ENCODE measurements around the gene ATF1. TPM values are rescaled to one million over a fixed set of nuclear protein-coding genes. Genes with fewer than 3 reads are reported as not detected.
"Not testable (repeated sequence)": the region's sequence is repeated elsewhere in the genome, so short reads cannot be mapped to it uniquely, and the experiment has no call there.

ATF1 gene
- total and polyA plus RNA-seq, 2 donors from 2014 or later = 13.9 to 29.0 TPM

- no peaks in the 10 kb centered on the region for H3K27me3 ChIP-seq (ENCODE audit: control insufficient read depth, insufficient read depth, low read length)
- intact Hi-C loops (cut with DNase I) = no loop called here
- FAIRE-seq (no peak), DNase-seq (no peak)
- H3K27ac ChIP-seq (ENCODE audit: low read depth in 2 of 2, low read length in 2 of 2) = no peak overlapping the region
- H3K9me3 ChIP-seq (ENCODE audit: control insufficient read depth in 2 of 3, insufficient read depth in 1 of 3, low read length in 3 of 3) = peaks cover 0 to 4% (median 0%) of the 10 kb centered on the region in 3 donors
- no peak for TF ChIP-seq CTCF (IDR thresholded peaks at IDR 0.05; ENCODE audit: borderline replicate concordance, extremely low read depth, insufficient read depth)
- no peaks in the 10 kb centered on the region for H3K36me3 ChIP-seq (ENCODE audit: control insufficient read depth in 2 of 3, insufficient read depth in 3 of 3, low read length in 3 of 3)
- no peak overlapping the region for H3K4me3 ChIP-seq (ENCODE audit: low read length in 3 of 3)
- no peaks in the 10 kb centered on the region for H3K4me1 ChIP-seq (ENCODE audit: control insufficient read depth in 2 of 3, insufficient read depth in 2 of 3, low read depth in 1 of 3, low read length in 3 of 3)
- no peak overlapping the region for H3K9ac ChIP-seq (ENCODE audit: low read length in 3 of 3)
Measured at GRCh38 chr12:50859621-50860310, 95.9 kb downstream of the ATF1 start.

- H3K4me1 ChIP-seq (ENCODE audit: control insufficient read depth in 2 of 3, insufficient read depth in 2 of 3, low read depth in 1 of 3, low read length in 3 of 3) = no peaks in the 10 kb centered on the region
- no peaks in the 10 kb centered on the region for H3K36me3 ChIP-seq (ENCODE audit: control insufficient read depth in 2 of 3, insufficient read depth in 3 of 3, low read length in 3 of 3)
- H3K9me3 ChIP-seq (ENCODE audit: control insufficient read depth in 2 of 3, insufficient read depth in 1 of 3, low read length in 3 of 3) = peaks cover 0 to 5% (median 0%) of the 10 kb centered on the region in 3 donors
- FAIRE-seq (no peak), DNase-seq (no peak)
- intact Hi-C loops (cut with DNase I) = no loop called here
- TF ChIP-seq CTCF (IDR thresholded peaks at IDR 0.05; ENCODE audit: borderline replicate concordance, extremely low read depth, insufficient read depth) = no peak
- H3K9ac ChIP-seq (ENCODE audit: low read length in 3 of 3) = no peak overlapping the region
- H3K27ac ChIP-seq (ENCODE audit: low read depth in 2 of 2, low read length in 2 of 2) = no peak overlapping the region
- no peak overlapping the region for H3K4me3 ChIP-seq (ENCODE audit: low read length in 3 of 3)
- no peaks in the 10 kb centered on the region for H3K27me3 ChIP-seq (ENCODE audit: control insufficient read depth, insufficient read depth, low read length)
Measured at GRCh38 chr12:50862316-50862715, 98.4 kb downstream of the ATF1 start.

GRCh38 chr12:50865266-50865665, 101.4 kb downstream of the ATF1 start:
- H3K27ac ChIP-seq (ENCODE audit: low read depth in 2 of 2, low read length in 2 of 2) = no peak overlapping the region
- intact Hi-C loops (cut with DNase I) = no loop called here
- TF ChIP-seq CTCF (IDR thresholded peaks at IDR 0.05; ENCODE audit: borderline replicate concordance, extremely low read depth, insufficient read depth) = no peak

GRCh38 chr12:50868881-50869280, 105.0 kb downstream of the ATF1 start:
- H3K27me3 ChIP-seq (ENCODE audit: control insufficient read depth, insufficient read depth, low read length); H3K4me3 ChIP-seq (ENCODE audit: low read length in 3 of 3); intact Hi-C loops (cut with DNase I); H3K4me1 ChIP-seq (ENCODE audit: control insufficient read depth in 2 of 3, insufficient read depth in 2 of 3, low read depth in 1 of 3, low read length in 3 of 3); H3K9me3 ChIP-seq (ENCODE audit: control insufficient read depth in 2 of 3, insufficient read depth in 1 of 3, low read length in 3 of 3); DNase-seq; H3K9ac ChIP-seq (ENCODE audit: low read length in 3 of 3); H3K27ac ChIP-seq (ENCODE audit: low read depth in 2 of 2, low read length in 2 of 2); FAIRE-seq; H3K36me3 ChIP-seq (ENCODE audit: control insufficient read depth in 2 of 3, insufficient read depth in 3 of 3, low read length in 3 of 3): not testable (repeated sequence)

More at GRCh38 chr12:50865266-50865665, 101.4 kb downstream of the ATF1 start:
- no peak for DNase-seq
- no peak overlapping the region for H3K9ac ChIP-seq (ENCODE audit: low read length in 3 of 3)
- H3K9me3 ChIP-seq (ENCODE audit: control insufficient read depth in 2 of 3, insufficient read depth in 1 of 3, low read length in 3 of 3) = peaks cover 0 to 5% (median 0%) of the 10 kb centered on the region in 3 donors
- H3K36me3 ChIP-seq (ENCODE audit: control insufficient read depth in 2 of 3, insufficient read depth in 3 of 3, low read length in 3 of 3) = no peaks in the 10 kb centered on the region
- H3K4me1 ChIP-seq (ENCODE audit: control insufficient read depth in 2 of 3, insufficient read depth in 2 of 3, low read depth in 1 of 3, low read length in 3 of 3) = no peaks in the 10 kb centered on the region
- FAIRE-seq = no peak
- no peaks in the 10 kb centered on the region for H3K27me3 ChIP-seq (ENCODE audit: control insufficient read depth, insufficient read depth, low read length)
- H3K4me3 ChIP-seq (ENCODE audit: low read length in 3 of 3) = no peak overlapping the region

Other genes with a start within 250 kb of the ATF1 start
- gene TMPRSS12, start 78.8 kb downstream of the ATF1 start, total RNA-seq = not detected
- not detected for gene TMPRSS12, start 78.8 kb downstream of the ATF1 start, polyA plus RNA-seq (ENCODE audit: insufficient read depth, low read depth, low replicate concordance)
- gene HIGD1C, start 188.4 kb downstream of the ATF1 start, total RNA-seq = not detected
- not detected for gene HIGD1C, start 188.4 kb downstream of the ATF1 start, polyA plus RNA-seq (ENCODE audit: insufficient read depth, low read depth, low replicate concordance)

Measured in kidney (tissue), 14 donors.